ENCODE results near the gene NINL.
"Not testable (repeated sequence)": the region's sequence is repeated elsewhere in the genome, so short reads cannot be mapped to it uniquely, and the experiment has no call there.

Gene NINL

DNA sequence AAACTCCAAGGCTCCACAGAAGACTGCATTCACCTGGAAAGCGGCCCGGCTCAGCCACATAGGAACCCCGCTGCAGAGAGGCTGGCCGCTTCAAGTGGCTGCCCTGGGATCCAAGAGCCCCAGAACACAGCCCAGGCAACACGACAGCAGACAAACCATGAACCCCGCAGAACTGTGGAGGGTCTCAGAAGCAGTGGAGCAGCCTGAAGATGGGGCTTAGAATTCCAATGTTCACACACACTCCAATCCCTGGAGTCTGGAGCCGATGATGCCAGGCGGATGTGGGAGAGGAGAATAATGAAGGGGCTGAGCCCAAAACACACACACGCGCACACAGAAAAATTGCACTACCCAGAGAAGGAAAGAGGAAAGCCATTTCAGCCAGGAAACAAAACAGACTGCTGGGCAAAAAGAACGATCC lies 52.4 kb downstream of the NINL start:
- no peak for DNase-seq (ENCODE audit: low read depth, low spot score)

GRCh38 chr20:25532015-25532751 lies 53.1 kb downstream of the NINL start:
- no peak for DNase-seq (ENCODE audit: low read depth, low spot score)

GRCh38 chr20:25529295-25529951 lies 55.9 kb downstream of the NINL start:
- no peak for DNase-seq (ENCODE audit: low read depth, low spot score)

DNA sequence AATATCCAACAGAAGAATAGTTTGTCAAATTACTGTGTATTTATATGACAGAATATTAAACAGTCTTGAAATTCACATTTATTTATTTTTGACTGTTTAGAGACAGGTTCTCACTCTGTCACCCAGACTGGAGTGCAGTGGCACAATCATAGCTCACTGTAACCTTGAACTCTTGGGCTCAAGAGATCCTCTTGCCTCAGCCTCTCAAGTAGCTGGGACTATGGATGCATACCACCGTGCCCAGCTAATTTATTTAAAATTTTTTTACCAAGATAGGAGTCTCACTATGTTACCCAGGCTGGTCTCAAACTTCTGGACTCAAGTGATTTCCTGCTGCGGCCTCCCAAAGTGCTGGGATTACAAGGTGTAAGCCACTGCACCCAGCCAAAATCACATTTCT lies 57.4 kb downstream of the NINL start:
- DNase-seq (ENCODE audit: low read depth, low spot score), result no peak

DNA sequence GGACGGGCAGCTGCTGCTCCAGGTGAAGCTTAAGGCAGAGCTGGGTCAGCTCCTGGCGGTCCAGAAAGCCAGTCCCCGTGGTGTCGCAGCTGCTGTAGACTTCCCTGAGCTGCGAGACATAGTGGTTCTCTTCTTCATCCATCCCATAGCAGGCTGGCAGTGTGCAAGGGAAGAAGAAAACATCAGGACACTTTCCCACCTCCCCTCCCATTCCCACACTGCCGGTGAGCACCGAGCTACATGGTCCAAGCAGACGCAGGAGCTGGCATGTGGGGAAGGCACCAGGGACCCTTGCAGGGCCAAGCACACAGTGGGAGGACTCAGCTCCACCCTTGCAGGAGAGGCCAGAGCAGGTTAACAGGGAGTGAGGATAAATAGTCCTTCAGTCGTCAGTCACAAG lies 58.9 kb downstream of the NINL start:
- DNase-seq (ENCODE audit: low read depth, low spot score), result no peak

GRCh38 chr20:25525867-25526266 lies 59.5 kb downstream of the NINL start:
- peak; percentile 83 for DNase-seq (ENCODE audit: low read depth, low spot score)

DNA sequence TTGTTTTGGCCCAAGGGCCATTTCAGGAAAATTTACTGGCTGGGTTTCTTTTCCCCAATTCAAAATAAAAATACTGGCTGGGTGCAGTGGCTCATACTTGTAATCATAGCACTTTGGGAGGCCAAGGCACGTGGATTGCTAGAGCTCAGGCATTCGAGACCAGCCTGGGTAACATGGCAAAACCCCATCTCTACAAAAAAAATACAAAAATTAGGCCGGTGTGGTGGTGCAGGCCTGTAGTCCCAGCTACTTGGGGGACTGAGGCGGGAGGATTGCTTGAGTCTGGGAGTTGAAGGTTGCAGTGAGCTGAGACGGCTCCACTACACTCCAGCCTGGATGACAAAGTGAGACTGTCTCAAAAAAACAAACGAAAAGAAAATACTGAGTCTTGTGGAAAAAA lies 60.0 kb downstream of the NINL start:
- DNase-seq (ENCODE audit: low read depth, low spot score), result no peak

GRCh38 chr20:25521382-25521781 lies 63.9 kb downstream of the NINL start:
- no peak for DNase-seq (ENCODE audit: low read depth, low spot score)

DNA sequence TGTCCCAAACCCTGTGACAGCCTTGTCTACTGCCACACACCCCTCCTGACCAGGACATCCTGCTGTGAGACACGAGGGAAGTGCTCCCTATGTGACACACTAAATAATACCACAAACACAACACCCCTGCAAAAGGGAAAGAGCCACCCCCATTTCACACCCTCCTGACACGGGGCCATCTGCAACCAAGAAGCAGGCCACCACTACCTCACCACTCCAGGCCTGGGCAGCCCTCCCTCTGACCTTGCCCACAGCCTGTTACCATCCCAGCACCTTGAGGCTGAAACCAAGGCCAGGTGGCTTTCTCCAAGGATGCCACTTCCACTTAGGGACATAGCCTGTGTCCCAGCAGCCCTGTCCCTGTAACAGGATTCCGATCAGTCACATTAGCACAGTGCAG lies 68.2 kb downstream of the NINL start:
- DNase-seq (ENCODE audit: low read depth, low spot score), result no peak

DNA sequence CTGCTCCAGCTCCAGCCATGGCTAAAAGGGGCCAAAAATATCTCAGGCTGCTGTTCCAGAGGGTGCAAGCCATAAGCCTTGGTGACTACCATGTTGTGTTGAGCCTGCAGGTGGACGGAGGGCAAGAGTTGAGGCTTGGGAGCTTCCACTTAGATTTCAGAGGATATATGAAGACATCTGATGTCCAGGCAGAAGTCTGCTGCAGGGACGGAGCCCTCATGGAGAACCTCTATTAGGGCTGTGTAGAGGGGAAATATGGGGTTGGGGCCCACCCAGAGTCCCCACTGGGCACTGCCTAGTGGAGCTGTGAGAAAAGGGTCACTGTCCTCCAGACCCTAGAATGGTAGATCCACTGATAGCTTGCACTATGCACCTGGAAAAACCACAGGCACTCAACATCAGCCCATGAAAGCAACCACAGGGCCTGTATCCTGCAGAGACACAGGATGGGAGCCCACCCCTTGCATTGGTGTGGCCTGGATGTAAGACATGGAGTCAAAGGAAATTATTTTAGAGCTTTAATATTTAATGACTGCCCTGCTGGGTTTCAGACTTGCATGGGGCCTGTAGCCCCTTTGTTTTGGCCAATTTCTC lies 70.5 kb downstream of the NINL start:
- DNase-seq (ENCODE audit: low read depth, low spot score), result no peak

DNA sequence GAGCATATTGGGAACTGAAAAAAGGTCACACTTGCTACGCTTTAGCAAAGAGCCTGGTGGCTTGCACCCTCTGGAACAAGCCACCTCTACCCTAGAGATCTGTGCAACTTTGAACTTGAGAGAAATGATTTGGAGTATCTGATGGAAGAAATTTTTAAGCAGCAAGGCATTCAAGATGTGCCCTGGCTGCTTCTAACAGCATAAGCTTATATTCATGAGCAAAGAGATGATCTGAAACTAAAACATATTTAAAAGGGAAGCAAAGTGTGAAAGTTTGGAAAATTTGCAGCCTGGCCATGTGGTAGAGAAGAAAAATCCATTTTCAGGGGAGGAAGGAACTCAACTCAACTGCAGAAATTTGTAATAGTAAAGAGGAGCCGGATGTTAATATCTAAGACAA lies 71.1 kb downstream of the NINL start:
- DNase-seq (ENCODE audit: low read depth, low spot score), result no peak

DNA sequence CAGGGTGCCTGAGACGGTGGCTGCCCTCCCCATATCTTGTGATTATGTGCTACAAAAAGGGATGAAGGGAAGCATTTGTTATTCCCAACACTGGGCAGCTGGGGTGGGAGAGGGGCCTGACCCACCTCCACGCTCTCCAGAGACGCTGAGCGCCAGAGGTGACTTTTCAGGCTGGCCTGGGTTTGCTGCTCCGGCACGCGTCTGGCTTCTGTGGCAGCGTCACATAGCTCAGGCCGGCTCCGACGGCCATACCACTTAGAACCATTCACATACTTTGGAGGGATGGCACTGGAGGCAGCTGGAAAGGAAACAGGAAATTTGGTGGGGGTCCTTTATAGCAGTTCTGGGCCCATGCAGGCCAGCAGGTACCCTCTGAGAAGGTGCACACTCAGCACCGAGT lies 72.6 kb downstream of the NINL start:
- no peak for DNase-seq (ENCODE audit: low read depth, low spot score)

- no peak for DNase-seq (ENCODE audit: low read depth, low spot score)
Measured at GRCh38 chr20:25511183-25511582, 74.1 kb downstream of the NINL start.

DNA sequence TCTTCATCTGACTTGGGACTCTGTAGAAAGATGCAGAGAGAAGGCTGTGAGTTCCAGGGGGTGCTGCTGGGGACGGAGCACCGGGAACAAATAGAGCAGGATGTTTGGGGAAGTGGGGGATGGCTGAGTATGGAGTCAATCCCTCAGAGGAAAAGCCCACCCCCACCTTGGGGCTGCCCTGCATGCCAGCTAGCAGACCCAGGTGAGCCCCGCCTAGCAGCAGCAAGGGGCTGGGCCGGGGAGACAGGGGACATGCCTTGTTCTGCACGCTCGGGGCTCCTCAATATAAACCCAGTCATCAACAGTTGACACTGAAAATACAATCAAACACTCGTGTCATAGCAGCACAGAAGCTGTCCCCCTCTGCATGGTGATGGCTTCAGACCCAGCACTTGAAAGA lies 74.6 kb downstream of the NINL start:
- DNase-seq (ENCODE audit: low read depth, low spot score), result no peak

GRCh38 chr20:25510202-25510601 lies 75.1 kb downstream of the NINL start:
- no peak for DNase-seq (ENCODE audit: low read depth, low spot score)

- no peak for DNase-seq (ENCODE audit: low read depth, low spot score)
Measured at GRCh38 chr20:25509084-25509483, 76.2 kb downstream of the NINL start.

GRCh38 chr20:25508083-25508770 lies 77.1 kb downstream of the NINL start:
- DNase-seq (ENCODE audit: low read depth, low spot score), result peak; percentile 90

- DNase-seq (ENCODE audit: low read depth, low spot score), result no peak
Measured at GRCh38 chr20:25507385-25508082, 77.8 kb downstream of the NINL start.

GRCh38 chr20:25504366-25505135 lies 80.8 kb downstream of the NINL start:
- DNase-seq (ENCODE audit: low read depth, low spot score), result no peak

DNA sequence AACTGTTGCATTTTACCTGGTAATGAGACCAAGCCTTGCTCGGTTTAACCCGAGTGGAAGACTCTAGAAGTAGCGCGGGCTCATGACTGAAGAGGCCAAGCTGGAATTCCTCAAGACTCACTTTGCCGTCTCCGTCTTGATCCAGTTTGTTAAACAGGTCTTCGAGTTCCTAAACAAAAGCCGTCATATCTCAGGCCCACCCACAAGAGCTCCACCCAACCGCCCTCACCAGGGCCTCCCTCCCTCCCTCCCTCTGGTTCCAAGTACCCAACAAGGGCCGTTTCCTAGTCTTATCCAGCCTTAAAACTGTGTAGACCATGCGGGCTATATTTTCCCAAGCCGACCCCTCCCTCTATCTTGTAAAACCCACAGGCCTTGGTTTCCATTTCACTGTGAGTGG lies 81.4 kb downstream of the NINL start:
- no peak for DNase-seq (ENCODE audit: low read depth, low spot score)

DNA sequence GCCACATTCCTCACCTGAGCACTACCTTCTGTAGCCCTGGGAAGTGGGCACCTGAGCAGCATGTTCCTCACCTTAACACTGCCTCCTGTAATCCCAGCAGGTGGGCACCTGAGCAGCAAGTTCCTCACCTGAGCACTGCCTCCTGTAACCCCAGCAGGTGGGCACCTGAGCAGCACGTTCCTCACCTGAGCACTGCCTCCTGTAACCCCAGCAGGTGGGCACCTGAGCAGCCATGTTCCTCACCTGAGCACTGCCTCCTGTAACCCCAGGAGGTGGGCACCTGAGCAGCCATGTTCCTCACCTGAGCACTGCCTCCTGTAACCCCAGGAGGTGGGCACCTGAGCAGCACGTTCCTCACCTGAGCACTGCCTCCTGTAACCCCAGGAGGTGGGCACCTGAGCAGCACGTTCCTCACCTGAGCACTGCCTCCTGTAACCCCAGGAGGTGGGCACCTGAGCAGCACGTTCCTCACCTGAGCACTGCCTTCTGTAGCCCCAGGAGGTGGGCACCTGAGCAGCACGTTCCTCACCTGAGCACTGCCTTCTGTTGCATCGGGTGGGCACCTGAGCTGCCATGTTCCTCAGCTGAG lies 82.2 kb downstream of the NINL start:
- not testable (repeated sequence) for DNase-seq (ENCODE audit: low read depth, low spot score)

All from brain pericyte (primary cell).